Activated CD4-positive, alpha-beta memory T cell treated with anti-CD3 and anti-CD28 coated beads, Interleukin-2, amount 10 ng/mL, durations not matched to agents 7 days and 5 days (primary cell): Measurements from ENCODE around the gene NRG3. TPM values are rescaled to one million over a fixed set of nuclear protein-coding genes. Genes with fewer than 3 reads are reported as not detected.

Source experiments
- CTCF ChIA-PET: fragments of 350-600 bp; sonication (Branson Sonifier 250); formaldehyde crosslinking; loops from one replicate; lab custom pipeline; 2021; ENCODE audit warnings: antibody characterized with exemption, inconsistent platforms; lab: Charles Lee
- POLR2A ChIA-PET: fragments of 350-600 bp; sonication (Branson Sonifier 250); formaldehyde crosslinking; loops from one replicate; lab custom pipeline; 2021; ENCODE audit warnings: antibody characterized with exemption; lab: Charles Lee
- DNase-seq: peaks from one replicate; pipeline ENCODE4 v3.0.0-alpha.2; 2020
- H3K27ac Mint-ChIP-seq: one replicate; pipeline ENCODE4 v1.8.0; 2021; ENCODE audit warnings: mild to moderate bottlenecking, mixed read lengths
- H3K27me3 Mint-ChIP-seq: one replicate; pipeline ENCODE4 v1.8.0; 2021; ENCODE audit warnings: mixed read lengths
- H3K36me3 Mint-ChIP-seq: one replicate; pipeline ENCODE4 v1.8.0; 2021; ENCODE audit warnings: low read depth, mixed read lengths
- H3K4me1 Mint-ChIP-seq: one replicate; pipeline ENCODE4 v1.8.0; 2021; ENCODE audit warnings: mixed read lengths
- H3K4me3 Mint-ChIP-seq: one replicate; pipeline ENCODE4 v1.8.0; 2021; ENCODE audit warnings: mild to moderate bottlenecking, mixed read lengths
- H3K9me3 Mint-ChIP-seq: one replicate; pipeline ENCODE4 v1.8.0; 2021; ENCODE audit warnings: mixed read lengths
- total RNA-seq, 2 experiments: library from RNA; stranded (reverse); gene quantifications; one replicate each; pipeline ENCODE4 v1.2.3, GENCODE V29; 2021

The NRG3 gene
- total RNA-seq, 2 experiments from 2014 or later = not detected

- no peaks in the 10 kb centered on the region for H3K36me3 Mint-ChIP-seq
- no peak for DNase-seq
- ChIA-PET CTCF (no interaction called here), POLR2A (no interaction called here)
- H3K27ac Mint-ChIP-seq = no peak overlapping the region
- H3K4me1 Mint-ChIP-seq = no peaks in the 10 kb centered on the region
- no peak overlapping the region for H3K4me3 Mint-ChIP-seq
- no peaks in the 10 kb centered on the region for H3K27me3 Mint-ChIP-seq
- no peaks in the 10 kb centered on the region for H3K9me3 Mint-ChIP-seq
These were observed 565.8 kb downstream of the NRG3 start for GRCh38 chr10:82440775-82441174.

GRCh38 chr10:82452046-82452445 is 577.1 kb downstream of the NRG3 start:
- Mint-ChIP-seq H3K4me3 (no peak overlapping the region), H3K4me1 (no peaks in the 10 kb centered on the region), H3K36me3 (no peaks in the 10 kb centered on the region), H3K27ac (no peak overlapping the region), H3K27me3 (no peaks in the 10 kb centered on the region), H3K9me3 (peaks cover 3% of the 10 kb centered on the region)
- ChIA-PET CTCF (no interaction called here), POLR2A (no interaction called here)
- no peak for DNase-seq

GRCh38 chr10:82452676-82453075 is 577.7 kb downstream of the NRG3 start:
- ChIA-PET POLR2A (no interaction called here), CTCF (no interaction called here)
- Mint-ChIP-seq H3K36me3 (no peaks in the 10 kb centered on the region), H3K27me3 (no peaks in the 10 kb centered on the region), H3K4me3 (no peak overlapping the region), H3K9me3 (peaks cover 2% of the 10 kb centered on the region), H3K27ac (no peak overlapping the region), H3K4me1 (no peaks in the 10 kb centered on the region)
- DNase-seq = no peak

- H3K4me3 Mint-ChIP-seq = no peak overlapping the region
- ChIA-PET POLR2A (no interaction called here), CTCF (no interaction called here)
- peaks cover 2% of the 10 kb centered on the region for H3K9me3 Mint-ChIP-seq
- H3K27ac Mint-ChIP-seq = no peak overlapping the region
- no peaks in the 10 kb centered on the region for H3K27me3 Mint-ChIP-seq
- no peaks in the 10 kb centered on the region for H3K4me1 Mint-ChIP-seq
- no peaks in the 10 kb centered on the region for H3K36me3 Mint-ChIP-seq
- no peak for DNase-seq
These were observed 578.8 kb downstream of the NRG3 start for GRCh38 chr10:82453678-82454293.

DNA sequence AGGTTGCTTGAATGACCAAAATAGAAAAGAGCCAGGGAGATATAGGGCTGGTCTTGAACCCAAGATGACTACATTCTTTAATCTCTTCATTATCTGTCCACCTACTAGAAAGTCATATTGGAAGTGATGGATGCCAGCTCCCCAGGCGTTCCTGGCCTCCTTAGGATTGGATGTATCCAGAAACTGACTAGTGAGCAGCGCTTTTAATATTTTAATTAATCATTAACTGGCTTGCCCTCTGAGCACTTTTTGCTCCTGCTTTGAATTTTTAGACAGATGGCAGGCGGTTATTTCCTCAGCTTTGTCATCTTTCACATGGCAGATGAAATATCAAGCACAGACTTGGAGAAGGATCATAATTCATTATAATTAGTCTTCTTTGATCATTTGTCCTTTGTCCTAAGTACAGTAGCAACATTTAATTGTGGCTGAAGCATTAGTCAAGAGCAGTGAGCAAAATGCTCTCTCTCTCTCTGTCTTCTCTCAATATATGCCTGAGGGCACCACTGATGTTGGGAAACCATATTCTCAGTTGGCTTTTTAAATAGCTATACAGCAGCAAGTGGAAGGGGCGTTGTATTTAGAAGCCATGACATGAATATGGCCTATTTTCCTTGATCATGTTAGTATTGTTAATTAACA is 588.0 kb downstream of the NRG3 start:
- no peak overlapping the region for H3K27ac Mint-ChIP-seq
- no peaks in the 10 kb centered on the region for H3K4me1 Mint-ChIP-seq
- DNase-seq = no peak
- H3K4me3 Mint-ChIP-seq = no peak overlapping the region
- H3K36me3 Mint-ChIP-seq = no peaks in the 10 kb centered on the region
- POLR2A ChIA-PET = no interaction called here
- CTCF ChIA-PET = no interaction called here
- no peaks in the 10 kb centered on the region for H3K27me3 Mint-ChIP-seq
- H3K9me3 Mint-ChIP-seq = peaks cover 15% of the 10 kb centered on the region

DNA sequence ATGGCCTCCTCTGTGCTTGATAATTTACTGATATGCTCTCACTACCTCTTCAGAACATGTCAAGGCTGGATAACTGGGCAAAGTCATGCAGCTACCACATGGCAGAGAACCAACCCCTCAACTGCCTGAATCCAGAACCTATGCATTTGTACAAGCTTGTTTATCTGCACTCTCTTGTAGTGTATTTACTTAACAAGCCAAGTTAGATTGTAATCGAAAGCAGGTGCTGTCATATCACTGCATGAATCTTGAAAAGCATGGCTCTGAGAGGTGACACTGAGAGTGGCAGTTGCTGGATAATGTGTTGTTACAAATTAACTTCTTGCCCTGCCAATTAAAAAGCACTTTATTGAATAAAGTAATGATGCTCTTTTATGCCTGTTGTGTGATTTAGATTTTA is 588.6 kb downstream of the NRG3 start:
- no peak overlapping the region for H3K27ac Mint-ChIP-seq
- peaks cover 15% of the 10 kb centered on the region for H3K9me3 Mint-ChIP-seq
- H3K36me3 Mint-ChIP-seq = no peaks in the 10 kb centered on the region
- no peaks in the 10 kb centered on the region for H3K4me1 Mint-ChIP-seq
- no peak for DNase-seq
- no peaks in the 10 kb centered on the region for H3K27me3 Mint-ChIP-seq
- POLR2A ChIA-PET = no interaction called here
- CTCF ChIA-PET = no interaction called here
- H3K4me3 Mint-ChIP-seq = no peak overlapping the region

GRCh38 chr10:82464191-82464818 is 589.3 kb downstream of the NRG3 start:
- Mint-ChIP-seq H3K4me1 (no peaks in the 10 kb centered on the region), H3K9me3 (peaks cover 15% of the 10 kb centered on the region), H3K27me3 (no peaks in the 10 kb centered on the region), H3K36me3 (no peaks in the 10 kb centered on the region), H3K4me3 (no peak overlapping the region), H3K27ac (no peak overlapping the region)
- DNase-seq = no peak
- POLR2A ChIA-PET = no interaction called here
- CTCF ChIA-PET = no interaction called here

GRCh38 chr10:82464966-82465365 is 590.0 kb downstream of the NRG3 start:
- no peak for DNase-seq
- Mint-ChIP-seq H3K27ac (no peak overlapping the region), H3K9me3 (peaks cover 10% of the 10 kb centered on the region), H3K27me3 (no peaks in the 10 kb centered on the region), H3K4me1 (no peaks in the 10 kb centered on the region), H3K4me3 (no peak overlapping the region), H3K36me3 (no peaks in the 10 kb centered on the region)
- POLR2A ChIA-PET = no interaction called here
- CTCF ChIA-PET = no interaction called here

- Mint-ChIP-seq H3K36me3 (no peaks in the 10 kb centered on the region), H3K9me3 (no peaks in the 10 kb centered on the region), H3K27me3 (no peaks in the 10 kb centered on the region), H3K4me3 (no peak overlapping the region), H3K4me1 (no peaks in the 10 kb centered on the region), H3K27ac (no peak overlapping the region)
- ChIA-PET CTCF (no interaction called here), POLR2A (no interaction called here)
- no peak for DNase-seq
These were observed 593.5 kb downstream of the NRG3 start for GRCh38 chr10:82468453-82468852.

DNA sequence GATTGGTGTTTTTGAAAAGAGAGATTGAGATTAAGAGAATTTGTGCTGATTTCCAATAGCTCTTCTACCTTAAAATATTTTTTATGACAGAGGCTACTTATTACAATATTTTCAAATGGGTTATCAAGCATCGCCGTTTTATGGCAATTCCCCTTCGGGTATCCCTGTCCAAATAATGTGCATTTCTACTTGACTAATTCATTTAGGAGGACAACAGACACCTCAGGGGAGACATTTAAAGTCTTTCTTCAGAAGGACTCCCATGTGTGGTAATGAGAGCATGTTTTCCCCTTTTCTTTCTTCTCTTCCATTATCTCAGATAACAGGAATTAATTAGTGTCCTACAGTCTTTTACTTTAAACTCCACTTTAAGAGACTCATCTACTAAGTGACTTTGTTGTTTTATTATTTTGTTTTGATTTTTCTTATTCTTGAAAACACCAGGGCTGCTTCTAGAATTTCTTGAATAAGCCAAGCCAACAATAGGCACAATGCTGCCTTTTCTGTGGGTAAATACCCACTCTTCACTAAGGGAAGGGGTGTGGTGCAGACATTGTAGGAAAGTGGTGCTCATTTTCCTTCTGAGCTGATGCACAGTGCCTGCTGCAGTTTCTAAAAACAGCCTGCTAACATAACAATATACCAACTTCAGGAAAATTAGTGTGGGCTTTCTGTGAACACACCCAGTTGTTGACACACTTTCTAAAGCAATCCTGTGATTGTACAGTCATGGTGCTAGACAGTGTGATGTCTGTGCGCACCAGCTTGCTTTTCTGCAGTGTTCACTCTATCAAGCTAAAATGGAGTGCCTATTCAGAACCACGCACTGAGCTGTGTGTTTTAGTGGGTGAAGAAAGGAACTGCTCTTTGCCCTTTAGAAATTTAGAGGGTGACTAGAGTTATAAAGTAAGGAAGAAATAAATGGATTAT is 597.7 kb downstream of the NRG3 start:
- peaks cover 4% of the 10 kb centered on the region for H3K9me3 Mint-ChIP-seq
- CTCF ChIA-PET = no interaction called here
- POLR2A ChIA-PET = no interaction called here

GRCh38 chr10:82477776-82478175 is 602.8 kb downstream of the NRG3 start:
- ChIA-PET POLR2A (no interaction called here), CTCF (interaction anchor here (0.6 kb wide), 1 partner anchor 57 kb away, joined by 4 read pairs; no protein-coding TSS in a partner anchor)
- no peak for DNase-seq
- Mint-ChIP-seq H3K9me3 (peaks cover 11% of the 10 kb centered on the region), H3K27ac (no peak overlapping the region), H3K36me3 (no peaks in the 10 kb centered on the region), H3K4me3 (no peak overlapping the region), H3K27me3 (no peaks in the 10 kb centered on the region), H3K4me1 (no peaks in the 10 kb centered on the region)

More for the DNA sequence above, 597.7 kb downstream of the NRG3 start:
- H3K27ac Mint-ChIP-seq = no peak overlapping the region
- H3K4me1 Mint-ChIP-seq = no peaks in the 10 kb centered on the region
- no peaks in the 10 kb centered on the region for H3K36me3 Mint-ChIP-seq
- DNase-seq = no peak
- H3K27me3 Mint-ChIP-seq = no peaks in the 10 kb centered on the region
- no peak overlapping the region for H3K4me3 Mint-ChIP-seq

- DNase-seq = no peak
- H3K9me3 Mint-ChIP-seq = peaks cover 15% of the 10 kb centered on the region
- no peaks in the 10 kb centered on the region for H3K36me3 Mint-ChIP-seq
- no peak overlapping the region for H3K4me3 Mint-ChIP-seq
- H3K27ac Mint-ChIP-seq = no peak overlapping the region
- ChIA-PET POLR2A (no interaction called here), CTCF (no interaction called here)
- H3K4me1 Mint-ChIP-seq = no peaks in the 10 kb centered on the region
- no peaks in the 10 kb centered on the region for H3K27me3 Mint-ChIP-seq
These were observed 617.7 kb downstream of the NRG3 start for GRCh38 chr10:82492647-82493046.

GRCh38 chr10:82496114-82496513 is 621.1 kb downstream of the NRG3 start:
- no peaks in the 10 kb centered on the region for H3K4me1 Mint-ChIP-seq
- ChIA-PET POLR2A (no interaction called here), CTCF (interaction anchor here (0.7 kb wide), 1 partner anchor 24 kb away, joined by 3 read pairs; no protein-coding TSS in a partner anchor)
- H3K36me3 Mint-ChIP-seq = no peaks in the 10 kb centered on the region
- DNase-seq = no peak
- no peak overlapping the region for H3K27ac Mint-ChIP-seq
- no peaks in the 10 kb centered on the region for H3K27me3 Mint-ChIP-seq
- no peak overlapping the region for H3K4me3 Mint-ChIP-seq
- H3K9me3 Mint-ChIP-seq = peaks cover 15% of the 10 kb centered on the region
